GM23338 (cell line): ENCODE measurements around the gene CD93. TPM values are rescaled to one million over a fixed set of nuclear protein-coding genes. Genes with fewer than 3 reads are reported as not detected.

Source experiments
- ATAC-seq: fragments of 200-7000 bp; cut with Tn5 transposase; 3 replicates; pipeline ENCODE4 v1.9.1; 2020
- DNase-seq: peaks from one replicate; pipeline ENCODE4 v3.0.0-alpha.2; 2015; ENCODE audit warnings: low spot score
- H2AFZ ChIP-seq: fragments of 200-600 bp; sonication (generic); 2 replicates; pipeline ENCODE4 v1.8.0; 2016; ENCODE audit warnings: antibody characterized with exemption, mild to moderate bottlenecking, moderate library complexity
- H3F3A ChIP-seq: fragments of 200-600 bp; sonication (generic); replicated peaks from 2 replicates; pipeline ENCODE4 v1.8.0; 2017; ENCODE audit warnings: antibody characterized with exemption, mixed run types, low read depth
- H3K27ac ChIP-seq: fragments of 200-600 bp; sonication (generic); 2 replicates; pipeline ENCODE4 v1.6.1; 2016; ENCODE audit warnings: low read depth
- H3K27me3 ChIP-seq: fragments of 200-600 bp; sonication (generic); 2 replicates; pipeline ENCODE4 v1.8.0; 2016; ENCODE audit warnings: mild to moderate bottlenecking, mixed run types, moderate library complexity; ENCODE audit not compliant: insufficient read depth
- H3K36me3 ChIP-seq: fragments of 200-600 bp; sonication (generic); 2 replicates; pipeline ENCODE4 v1.8.0; 2016; ENCODE audit warnings: mild to moderate bottlenecking; ENCODE audit not compliant: insufficient read depth
- H3K4me1 ChIP-seq: fragments of 200-600 bp; sonication (generic); 2 replicates; pipeline ENCODE4 v1.8.0; 2016; ENCODE audit warnings: mild to moderate bottlenecking, moderate library complexity; ENCODE audit not compliant: insufficient read depth
- H3K4me2 ChIP-seq: fragments of 200-600 bp; sonication (generic); 2 replicates; pipeline ENCODE4 v1.7.1; 2017; ENCODE audit warnings: mixed run types
- H3K4me3 ChIP-seq: fragments of 200-600 bp; sonication (generic); 2 replicates; pipeline ENCODE4 v1.6.1; 2016; ENCODE audit warnings: mixed run types
- H3K79me2 ChIP-seq: fragments of 200-600 bp; sonication (generic); replicated peaks from 2 replicates; pipeline ENCODE4 v1.8.0; 2017; ENCODE audit warnings: mild to moderate bottlenecking; ENCODE audit not compliant: insufficient read depth
- H3K9me2 ChIP-seq: fragments of 200-600 bp; sonication (generic); 2 replicates; pipeline ENCODE4 v1.8.0; 2017; ENCODE audit not compliant: insufficient read depth
- H4K20me1 ChIP-seq: fragments of 200-600 bp; sonication (generic); replicated peaks from 2 replicates; pipeline ENCODE4 v1.8.0; 2017; ENCODE audit warnings: mild to moderate bottlenecking; ENCODE audit not compliant: insufficient read depth
- H3K27ac Mint-ChIP-seq: 2 replicates; pipeline ENCODE4 v1.8.0; 2020; ENCODE audit warnings: inconsistent platforms, mild to moderate bottlenecking, moderate library complexity, mixed read lengths
- H3K27me3 Mint-ChIP-seq: 3 replicates; pipeline ENCODE4 v1.8.0; 2022; ENCODE audit warnings: low read depth, mild to moderate bottlenecking, moderate library complexity, mixed read lengths, inconsistent platforms; ENCODE audit not compliant: insufficient read depth, poor library complexity
- H3K36me3 Mint-ChIP-seq: 3 replicates; pipeline ENCODE4 v1.8.0; 2021; ENCODE audit warnings: low read depth, mild to moderate bottlenecking, inconsistent platforms, moderate library complexity, mixed read lengths
- H3K4me1 Mint-ChIP-seq: 3 replicates; pipeline ENCODE4 v1.8.0; 2020; ENCODE audit warnings: mild to moderate bottlenecking, inconsistent platforms, mixed read lengths
- H3K4me3 Mint-ChIP-seq: 3 replicates; pipeline ENCODE4 v1.8.0; 2021; ENCODE audit warnings: moderate library complexity, mild to moderate bottlenecking, inconsistent platforms, mixed read lengths
- H3K9me3 Mint-ChIP-seq: 3 replicates; pipeline ENCODE4 v1.8.0; 2020; ENCODE audit warnings: moderate library complexity, mild to moderate bottlenecking, inconsistent platforms, mixed read lengths
- CREB1 ChIP-seq: fragments of 250-450 bp; sonication (Bioruptor Pico); IDR thresholded peaks from 2 replicates; pipeline ENCODE4 v1.5.0; 2020; ENCODE audit warnings: low read depth, mild to moderate bottlenecking, moderate library complexity
- ETS1 ChIP-seq: IDR thresholded peaks from 2 replicates; pipeline ENCODE4 v1.6.1; 2016; ENCODE audit warnings: antibody characterized with exemption
- EZH2 ChIP-seq: fragments of 200-600 bp; sonication (generic); IDR thresholded peaks from one replicate; pipeline ENCODE4 v1.8.0; 2017; ENCODE audit warnings: antibody characterized with exemption, mild to moderate bottlenecking, low read depth; ENCODE audit not compliant: unreplicated experiment
- EZH2phosphoT487 ChIP-seq: fragments of 200-600 bp; sonication (generic); IDR thresholded peaks from one replicate; pipeline ENCODE4 v1.8.1; 2018; ENCODE audit warnings: antibody characterized with exemption; ENCODE audit not compliant: unreplicated experiment
- JUNB ChIP-seq: IDR thresholded peaks from one replicate; pipeline ENCODE4 v1.6.1; 2016; ENCODE audit warnings: antibody characterized with exemption; ENCODE audit not compliant: unreplicated experiment
- NANOG ChIP-seq: IDR thresholded peaks from 2 replicates; pipeline ENCODE4 v1.6.1; 2016; ENCODE audit warnings: antibody characterized with exemption, borderline replicate concordance
- POLR2AphosphoS5 ChIP-seq: IDR thresholded peaks from 2 replicates; pipeline ENCODE4 v1.6.1; 2016; ENCODE audit warnings: antibody characterized with exemption, low read depth
- STAT1 ChIP-seq: IDR thresholded peaks from one replicate; pipeline ENCODE4 v1.6.1; 2016; ENCODE audit warnings: antibody characterized with exemption; ENCODE audit not compliant: unreplicated experiment
- ZNF114 ChIP-seq: fragments of 250-450 bp; sonication (Bioruptor Pico); IDR thresholded peaks from 2 replicates; pipeline ENCODE4 v1.5.0; 2020; ENCODE audit warnings: mild to moderate bottlenecking, moderate library complexity
- ZNF331 ChIP-seq: fragments of 250-450 bp; sonication (Bioruptor Pico); IDR thresholded peaks from 2 replicates; pipeline ENCODE4 v1.5.0; 2020; ENCODE audit warnings: low read depth, mild to moderate bottlenecking, moderate library complexity
- ZNF462 ChIP-seq: fragments of 250-450 bp; sonication (Bioruptor Pico); IDR thresholded peaks from 2 replicates; pipeline ENCODE4 v1.5.0; 2020; ENCODE audit warnings: mild to moderate bottlenecking, moderate library complexity
- polyA plus RNA-seq: library from polyadenylated mRNA; unstranded; fragments of >200 nt; fragmentation: Nextera tagmentation; extraction: Ambion mirVana; gene quantifications from 2 replicates; pipeline ENCODE4 v1.2.1, GENCODE V29; 2016
- total RNA-seq: library from RNA; depleted of rRNA; stranded (reverse); fragments of >200 nt; shearing (Covaris generic); gene quantifications from 2 replicates; pipeline ENCODE4 v1.2.3, GENCODE V29; 2014
- TF ChIP-seq, protein P1 (sequence below), 2 experiments: fragments of 200-600 bp in 1 of 2; sonication (generic) in 1 of 2; conservative IDR thresholded peaks; 2 replicates each; pipeline versions ENCODE4 v1.5.1 to v1.6.1; 2016 to 2017; ENCODE audit warnings: antibody characterized with exemption in 2 of 2, low read depth in 2 of 2, mild to moderate bottlenecking in 2 of 2, moderate library complexity in 1 of 2
- TF ChIP-seq, protein P2 (sequence below): IDR thresholded peaks from one replicate; pipeline ENCODE4 v1.6.1; 2018; ENCODE audit warnings: antibody characterized with exemption; ENCODE audit not compliant: unreplicated experiment

Gene CD93
- total and polyA plus RNA-seq, 2 experiments from 2014 or later = 0.03 TPM; not detected in 1

GRCh38 chr20:23122796-23123655, 36.9 kb upstream of the CD93 start:
- peaks cover 10% of the 10 kb centered on the region for H3K27me3 Mint-ChIP-seq
- Histone ChIP-seq H3K4me3 (no peak overlapping the region), H3K36me3 (no peaks in the 10 kb centered on the region), H3K4me1 (no peaks in the 10 kb centered on the region), H3F3A (no peaks in the 10 kb centered on the region), H3K27me3 (no peaks in the 10 kb centered on the region), H3K27ac (no peak overlapping the region), H2AFZ (no peak overlapping the region), H3K4me2 (no peak overlapping the region), H3K79me2 (no peaks in the 10 kb centered on the region), H3K9me2 (no peaks in the 10 kb centered on the region), H4K20me1 (no peaks in the 10 kb centered on the region)
- no peak overlapping the region for H3K27ac Mint-ChIP-seq
- H3K4me3 Mint-ChIP-seq = no peak overlapping the region
- no peaks in the 10 kb centered on the region; the same call in 2 of the 3 replicates for H3K9me3 Mint-ChIP-seq
- H3K4me1 Mint-ChIP-seq = peaks cover 13% of the 10 kb centered on the region
- ATAC-seq = no peak
- DNase-seq = no peak
- no peaks in the 10 kb centered on the region for H3K36me3 Mint-ChIP-seq
- TF ChIP-seq NANOG (no peak), ZNF462 (CRISPR knock-in tag) (no peak), JUNB (no peak), EZH2phosphoT487 (no peak), POLR2AphosphoS5 (no peak), ZNF331 (CRISPR knock-in tag) (no peak), ETS1 (no peak), EZH2 (no peak), CREB1 (CRISPR knock-in tag) (no peak), STAT1 (no peak), ZNF114 (CRISPR knock-in tag) (no peak)
- TF ChIP-seq, protein P1, sequence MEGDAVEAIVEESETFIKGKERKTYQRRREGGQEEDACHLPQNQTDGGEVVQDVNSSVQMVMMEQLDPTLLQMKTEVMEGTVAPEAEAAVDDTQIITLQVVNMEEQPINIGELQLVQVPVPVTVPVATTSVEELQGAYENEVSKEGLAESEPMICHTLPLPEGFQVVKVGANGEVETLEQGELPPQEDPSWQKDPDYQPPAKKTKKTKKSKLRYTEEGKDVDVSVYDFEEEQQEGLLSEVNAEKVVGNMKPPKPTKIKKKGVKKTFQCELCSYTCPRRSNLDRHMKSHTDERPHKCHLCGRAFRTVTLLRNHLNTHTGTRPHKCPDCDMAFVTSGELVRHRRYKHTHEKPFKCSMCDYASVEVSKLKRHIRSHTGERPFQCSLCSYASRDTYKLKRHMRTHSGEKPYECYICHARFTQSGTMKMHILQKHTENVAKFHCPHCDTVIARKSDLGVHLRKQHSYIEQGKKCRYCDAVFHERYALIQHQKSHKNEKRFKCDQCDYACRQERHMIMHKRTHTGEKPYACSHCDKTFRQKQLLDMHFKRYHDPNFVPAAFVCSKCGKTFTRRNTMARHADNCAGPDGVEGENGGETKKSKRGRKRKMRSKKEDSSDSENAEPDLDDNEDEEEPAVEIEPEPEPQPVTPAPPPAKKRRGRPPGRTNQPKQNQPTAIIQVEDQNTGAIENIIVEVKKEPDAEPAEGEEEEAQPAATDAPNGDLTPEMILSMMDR (conservative IDR thresholded peaks at IDR 0.05; ENCODE audit: low read depth in 2 of 2) = no peak
- TF ChIP-seq, protein P2, sequence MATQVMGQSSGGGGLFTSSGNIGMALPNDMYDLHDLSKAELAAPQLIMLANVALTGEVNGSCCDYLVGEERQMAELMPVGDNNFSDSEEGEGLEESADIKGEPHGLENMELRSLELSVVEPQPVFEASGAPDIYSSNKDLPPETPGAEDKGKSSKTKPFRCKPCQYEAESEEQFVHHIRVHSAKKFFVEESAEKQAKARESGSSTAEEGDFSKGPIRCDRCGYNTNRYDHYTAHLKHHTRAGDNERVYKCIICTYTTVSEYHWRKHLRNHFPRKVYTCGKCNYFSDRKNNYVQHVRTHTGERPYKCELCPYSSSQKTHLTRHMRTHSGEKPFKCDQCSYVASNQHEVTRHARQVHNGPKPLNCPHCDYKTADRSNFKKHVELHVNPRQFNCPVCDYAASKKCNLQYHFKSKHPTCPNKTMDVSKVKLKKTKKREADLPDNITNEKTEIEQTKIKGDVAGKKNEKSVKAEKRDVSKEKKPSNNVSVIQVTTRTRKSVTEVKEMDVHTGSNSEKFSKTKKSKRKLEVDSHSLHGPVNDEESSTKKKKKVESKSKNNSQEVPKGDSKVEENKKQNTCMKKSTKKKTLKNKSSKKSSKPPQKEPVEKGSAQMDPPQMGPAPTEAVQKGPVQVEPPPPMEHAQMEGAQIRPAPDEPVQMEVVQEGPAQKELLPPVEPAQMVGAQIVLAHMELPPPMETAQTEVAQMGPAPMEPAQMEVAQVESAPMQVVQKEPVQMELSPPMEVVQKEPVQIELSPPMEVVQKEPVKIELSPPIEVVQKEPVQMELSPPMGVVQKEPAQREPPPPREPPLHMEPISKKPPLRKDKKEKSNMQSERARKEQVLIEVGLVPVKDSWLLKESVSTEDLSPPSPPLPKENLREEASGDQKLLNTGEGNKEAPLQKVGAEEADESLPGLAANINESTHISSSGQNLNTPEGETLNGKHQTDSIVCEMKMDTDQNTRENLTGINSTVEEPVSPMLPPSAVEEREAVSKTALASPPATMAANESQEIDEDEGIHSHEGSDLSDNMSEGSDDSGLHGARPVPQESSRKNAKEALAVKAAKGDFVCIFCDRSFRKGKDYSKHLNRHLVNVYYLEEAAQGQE = no peak
